ENCODE data around the gene UBA52.
"Not testable (repeated sequence)": the region's sequence is repeated elsewhere in the genome, so short reads cannot be mapped to it uniquely, and the experiment has no call there.

Gene UBA52

GRCh38 chr19:18571564-18572344 is at the start of gene UBA52:
UBA52 (plus strand) TSS chr19:18571857; CDS start chr19:18573301, 1,444 bp downstream.
- DNase-seq: peak; percentile 99

GRCh38 chr19:18522124-18522861 is 49.4 kb upstream of the UBA52 start:
- DNase-seq: peak; percentile 100

- DNase-seq: not testable (repeated sequence)
Measured at GRCh38 chr19:18522862-18523440, 48.7 kb upstream of the UBA52 start.

- no peak for DNase-seq
Measured at GRCh38 chr19:18523841-18524240, 47.8 kb upstream of the UBA52 start.

- DNase-seq: no peak
Measured at GRCh38 chr19:18526316-18526715, 45.3 kb upstream of the UBA52 start.

GRCh38 chr19:18529782-18530181 is 41.9 kb upstream of the UBA52 start:
- DNase-seq: no peak

- DNase-seq: no peak
Measured at GRCh38 chr19:18531485-18531884, 40.2 kb upstream of the UBA52 start.

- DNase-seq: no peak
Measured at GRCh38 chr19:18532168-18532890, 39.3 kb upstream of the UBA52 start.

GRCh38 chr19:18533058-18533457 is 38.6 kb upstream of the UBA52 start:
- DNase-seq: no peak

- no peak for DNase-seq
Measured at GRCh38 chr19:18536475-18536874, 35.2 kb upstream of the UBA52 start.

- DNase-seq: no peak
Measured at GRCh38 chr19:18537431-18537830, 34.2 kb upstream of the UBA52 start.

- DNase-seq: no peak
Measured at GRCh38 chr19:18538115-18538514, 33.5 kb upstream of the UBA52 start.

GRCh38 chr19:18539372-18539771 is 32.3 kb upstream of the UBA52 start:
- DNase-seq: no peak

GRCh38 chr19:18540200-18540599 is 31.5 kb upstream of the UBA52 start:
- not testable (repeated sequence) for DNase-seq

- DNase-seq: no peak
Measured at GRCh38 chr19:18541258-18541991, 30.2 kb upstream of the UBA52 start.

GRCh38 chr19:18541992-18542940 is 29.4 kb upstream of the UBA52 start:
- DNase-seq: no peak

- peak; percentile 70 for DNase-seq
Measured at GRCh38 chr19:18542941-18543813, 28.5 kb upstream of the UBA52 start, which contains the start of gene FKBP8. FKBP8 (minus strand) TSS chr19:18543573; CDS start chr19:18541970, 1,603 bp downstream.

GRCh38 chr19:18543814-18544475 is 27.7 kb upstream of the UBA52 start:
- DNase-seq: peak; percentile 65

GRCh38 chr19:18551631-18552030 is 20.0 kb upstream of the UBA52 start:
- no peak for DNase-seq

All from SHP77 treated with DMSO at 0.1 percent for 48 hours (cell line).